ENCODE results near the gene LGALS4. TPM values are rescaled to one million over a fixed set of nuclear protein-coding genes. Genes with fewer than 3 reads are reported as not detected.
A peak's percentile ranks its signal among the peaks of the same experiment; 100 is the strongest.

Gene LGALS4
- total and polyA plus RNA-seq, 2 experiments from 2014 or later: 0.87 TPM; not detected in 1

DNA sequence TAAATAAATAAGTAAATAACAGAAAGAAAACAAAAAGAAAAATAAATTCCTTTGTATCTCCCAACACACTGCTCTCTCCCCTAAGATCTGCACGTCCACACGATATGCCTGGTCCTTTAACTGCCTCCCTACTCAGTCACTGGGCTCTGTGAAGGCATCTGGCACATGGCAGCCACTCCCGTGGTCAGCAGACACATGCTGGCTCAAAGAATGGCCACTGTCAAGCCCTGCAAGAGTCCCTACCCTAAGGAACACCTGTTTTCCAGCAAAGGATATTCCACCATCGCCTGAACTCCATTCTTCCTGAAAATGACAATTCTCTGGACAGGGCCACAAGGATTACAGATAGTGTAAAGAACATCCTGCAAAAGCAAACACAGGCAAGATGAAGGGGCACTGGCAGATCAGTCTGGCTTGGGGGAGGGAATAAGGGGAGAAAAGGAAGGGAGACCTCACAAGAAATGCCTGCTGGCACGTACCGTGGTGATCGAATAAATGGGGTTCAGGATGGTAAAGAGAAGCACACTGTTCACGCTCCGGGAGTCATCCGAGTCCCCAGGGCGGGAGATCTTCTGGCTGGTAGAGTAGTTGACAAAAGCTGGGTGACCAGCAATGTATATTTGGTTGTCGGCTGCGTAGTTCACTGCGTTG, 32.8 kb upstream of the LGALS4 start:
- H3K36me3 ChIP-seq (ENCODE audit: insufficient read depth): peaks cover 75% of the 10 kb centered on the region
- H3K27me3 ChIP-seq (ENCODE audit: insufficient read depth): no peaks in the 10 kb centered on the region
- peaks cover 7% of the 10 kb centered on the region; the same call in 1 of the 2 replicates for H3K4me1 ChIP-seq (ENCODE audit: insufficient read depth)
- TF ChIP-seq, protein P1, sequence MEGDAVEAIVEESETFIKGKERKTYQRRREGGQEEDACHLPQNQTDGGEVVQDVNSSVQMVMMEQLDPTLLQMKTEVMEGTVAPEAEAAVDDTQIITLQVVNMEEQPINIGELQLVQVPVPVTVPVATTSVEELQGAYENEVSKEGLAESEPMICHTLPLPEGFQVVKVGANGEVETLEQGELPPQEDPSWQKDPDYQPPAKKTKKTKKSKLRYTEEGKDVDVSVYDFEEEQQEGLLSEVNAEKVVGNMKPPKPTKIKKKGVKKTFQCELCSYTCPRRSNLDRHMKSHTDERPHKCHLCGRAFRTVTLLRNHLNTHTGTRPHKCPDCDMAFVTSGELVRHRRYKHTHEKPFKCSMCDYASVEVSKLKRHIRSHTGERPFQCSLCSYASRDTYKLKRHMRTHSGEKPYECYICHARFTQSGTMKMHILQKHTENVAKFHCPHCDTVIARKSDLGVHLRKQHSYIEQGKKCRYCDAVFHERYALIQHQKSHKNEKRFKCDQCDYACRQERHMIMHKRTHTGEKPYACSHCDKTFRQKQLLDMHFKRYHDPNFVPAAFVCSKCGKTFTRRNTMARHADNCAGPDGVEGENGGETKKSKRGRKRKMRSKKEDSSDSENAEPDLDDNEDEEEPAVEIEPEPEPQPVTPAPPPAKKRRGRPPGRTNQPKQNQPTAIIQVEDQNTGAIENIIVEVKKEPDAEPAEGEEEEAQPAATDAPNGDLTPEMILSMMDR (conservative IDR thresholded peaks at IDR 0.05; ENCODE audit: low read depth in 2 of 2): no peak
- DNase-seq (ENCODE audit: low spot score) (no peak), ATAC-seq (no peak)
- H3K79me2 ChIP-seq (replicated peaks; ENCODE audit: insufficient read depth): peaks cover 83% of the 10 kb centered on the region
- Mint-ChIP-seq H3K4me3 (no peak overlapping the region; the same call in 2 of the 3 replicates), H3K9me3 (peaks cover 2% of the 10 kb centered on the region; the same call in 1 of the 3 replicates), H3K27me3 (ENCODE audit: insufficient read depth, low read depth, poor library complexity) (peaks cover 33% of the 10 kb centered on the region), H3K36me3 (ENCODE audit: low read depth) (peaks cover 87% of the 10 kb centered on the region), H3K27ac (no peak overlapping the region; the same call in 1 of the 2 replicates), H3K4me1 (peaks cover 26% of the 10 kb centered on the region)
- H3K4me2 ChIP-seq: no peak overlapping the region
- no peak overlapping the region for H3K4me3 ChIP-seq
- H3K27ac ChIP-seq (ENCODE audit: low read depth): peak overlapping the region; percentile 60
- H3F3A ChIP-seq (replicated peaks; ENCODE audit: low read depth): peaks cover 66% of the 10 kb centered on the region
- peaks cover 62% of the 10 kb centered on the region for H4K20me1 ChIP-seq (replicated peaks; ENCODE audit: insufficient read depth)
- no peaks in the 10 kb centered on the region for H3K9me2 ChIP-seq (ENCODE audit: insufficient read depth)
- H2AFZ ChIP-seq: no peak overlapping the region

DNA sequence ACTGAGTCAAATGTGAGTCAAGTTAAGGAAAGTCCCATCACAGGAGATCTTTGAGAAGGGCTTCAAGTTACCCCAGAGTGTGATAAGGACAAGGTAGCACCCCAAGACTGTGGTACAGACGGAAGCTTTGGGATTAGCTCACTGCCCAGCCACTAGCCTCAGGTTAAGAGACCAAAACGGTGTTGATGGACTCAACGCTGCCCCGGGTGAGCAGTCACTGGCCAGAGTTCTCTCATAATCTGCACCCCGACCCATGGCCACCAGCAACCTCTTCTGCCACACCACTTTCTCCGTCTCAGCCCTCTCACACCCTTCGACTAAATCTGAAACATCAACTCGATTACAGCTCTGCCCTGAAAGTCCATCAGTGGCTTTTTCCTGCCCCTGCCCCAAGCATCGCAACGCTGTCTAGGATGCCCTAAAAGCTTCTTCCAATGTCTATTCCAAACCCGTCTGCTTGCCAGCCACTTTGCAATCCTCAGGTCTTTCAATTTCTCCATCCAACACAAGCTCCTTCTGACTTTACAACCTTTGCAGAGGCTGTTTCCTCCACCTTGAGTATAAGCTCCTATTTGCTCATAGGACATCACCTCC, 31.4 kb upstream of the LGALS4 start:
- Histone ChIP-seq H4K20me1 (replicated peaks; ENCODE audit: insufficient read depth) (peaks cover 67% of the 10 kb centered on the region), H3K36me3 (ENCODE audit: insufficient read depth) (peaks cover 86% of the 10 kb centered on the region), H2AFZ (no peak overlapping the region), H3K79me2 (replicated peaks; ENCODE audit: insufficient read depth) (peaks cover 82% of the 10 kb centered on the region), H3K4me3 (no peak overlapping the region), H3K4me1 (ENCODE audit: insufficient read depth) (peaks cover 7% of the 10 kb centered on the region; the same call in 1 of the 2 replicates), H3F3A (replicated peaks; ENCODE audit: low read depth) (peaks cover 76% of the 10 kb centered on the region), H3K9me2 (ENCODE audit: insufficient read depth) (no peaks in the 10 kb centered on the region), H3K4me2 (no peak overlapping the region), H3K27ac (ENCODE audit: low read depth) (0 out of 2 replicates have a peak overlapping the region, but pooled peaks have one; percentile 39), H3K27me3 (ENCODE audit: insufficient read depth) (no peaks in the 10 kb centered on the region)
- ATAC-seq (no peak), DNase-seq (ENCODE audit: low spot score) (no peak)
- H3K9me3 Mint-ChIP-seq: peaks cover 2% of the 10 kb centered on the region; the same call in 1 of the 3 replicates
- peaks cover 100% of the 10 kb centered on the region for H3K36me3 Mint-ChIP-seq (ENCODE audit: low read depth)
- peaks cover 26% of the 10 kb centered on the region for H3K27me3 Mint-ChIP-seq (ENCODE audit: insufficient read depth, low read depth, poor library complexity)
- peak overlapping the region; percentile 58; the same call in 1 of the 2 replicates for H3K27ac Mint-ChIP-seq
- H3K4me3 Mint-ChIP-seq: peak overlapping the region; percentile 36; the same call in 1 of the 3 replicates
- H3K4me1 Mint-ChIP-seq: peaks cover 26% of the 10 kb centered on the region
- no peak for TF ChIP-seq POLR2AphosphoS5 (IDR thresholded peaks at IDR 0.05; ENCODE audit: low read depth)
- no peak for TF ChIP-seq EZH2phosphoT487 (IDR thresholded peaks at IDR 0.05; ENCODE audit: unreplicated experiment)
- TF ChIP-seq JUNB (IDR thresholded peaks at IDR 0.05; ENCODE audit: unreplicated experiment): no peak
- no peak for TF ChIP-seq ZNF114 (CRISPR knock-in tag; IDR thresholded peaks at IDR 0.05)
- TF ChIP-seq ZNF331 (CRISPR knock-in tag; IDR thresholded peaks at IDR 0.05; ENCODE audit: low read depth): no peak
- TF ChIP-seq, protein P2, sequence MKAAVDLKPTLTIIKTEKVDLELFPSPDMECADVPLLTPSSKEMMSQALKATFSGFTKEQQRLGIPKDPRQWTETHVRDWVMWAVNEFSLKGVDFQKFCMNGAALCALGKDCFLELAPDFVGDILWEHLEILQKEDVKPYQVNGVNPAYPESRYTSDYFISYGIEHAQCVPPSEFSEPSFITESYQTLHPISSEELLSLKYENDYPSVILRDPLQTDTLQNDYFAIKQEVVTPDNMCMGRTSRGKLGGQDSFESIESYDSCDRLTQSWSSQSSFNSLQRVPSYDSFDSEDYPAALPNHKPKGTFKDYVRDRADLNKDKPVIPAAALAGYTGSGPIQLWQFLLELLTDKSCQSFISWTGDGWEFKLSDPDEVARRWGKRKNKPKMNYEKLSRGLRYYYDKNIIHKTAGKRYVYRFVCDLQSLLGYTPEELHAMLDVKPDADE (IDR thresholded peaks at IDR 0.05): no peak
- no peak for TF ChIP-seq ZNF462 (CRISPR knock-in tag; IDR thresholded peaks at IDR 0.05)

Measured in GM23338 (cell line).